HepG2 (cell line): Measurements from ENCODE around the gene CARMIL1. TPM values are rescaled to one million over a fixed set of nuclear protein-coding genes. Genes with fewer than 3 reads are reported as not detected.
A peak's percentile ranks its signal among the peaks of the same experiment; 100 is the strongest.

ENCODE experiments used
- ATAC-seq: fragments of 200-7000 bp; cut with Tn5 transposase; 3 replicates; pipeline ENCODE4 v1.9.1; 2020; ENCODE audit warnings: mild to moderate bottlenecking, moderate library complexity
- BruUV-seq: library from RNA; stranded (reverse); fragments of 400-500 nt; replicated peaks from 2 replicates; lab custom pipeline; 2021; lab: Mats Ljungman, UMichigan
- CTCF ChIA-PET: fragments of 300-600 bp; formaldehyde crosslinking; extraction: SDS; loops from one replicate; lab custom pipeline; 2021; ENCODE audit warnings: low total read pairs, inconsistent platforms, low intra/inter-chr PET ratio; lab: Yijun Ruan, JAX
- POLR2A ChIA-PET: fragments of 350-600 bp; sonication (Branson Sonifier 250); formaldehyde crosslinking; loops from one replicate; lab custom pipeline; 2020; ENCODE audit warnings: antibody characterized with exemption, inconsistent platforms; lab: Yijun Ruan, JAX
- DNase-seq: peaks from one replicate; pipeline ENCODE4 v3.0.0-alpha.2; 2015; ENCODE audit warnings: low spot score
- FAIRE-seq: peaks from 3 replicates; lab custom pipeline; 2011; peaks lifted over from hg19 to GRCh38; lab: Jason Lieb, UNC
- H2AFZ ChIP-seq: one replicate; pipeline ENCODE4 v1.6.1; 2011; ENCODE audit warnings: low read length, inconsistent platforms
- H3K27ac ChIP-seq: fragments of 300-600 bp; 3 replicates; pipeline ENCODE4 v1.8.0; 2011; ENCODE audit warnings: mixed run types, mild to moderate bottlenecking, mixed read lengths, low read length, inconsistent platforms; ENCODE audit not compliant: insufficient read depth; ENCODE audit errors: extremely low read length
- H3K27me3 ChIP-seq, 2 experiments: fragments of 200-600 bp in 1 of 2; 2 replicates in 1 of 2; 3 replicates in 1 of 2; pipeline versions ENCODE4 v1.6.0 to v1.8.0; 2011; ENCODE audit warnings: low read length in 2 of 2, mild to moderate bottlenecking in 2 of 2, moderate library complexity in 2 of 2, inconsistent platforms in 1 of 2; ENCODE audit not compliant: insufficient read depth in 2 of 2, control insufficient read depth in 1 of 2
- H3K36me3 ChIP-seq, 2 experiments: fragments of 200-600 bp in 1 of 2; replicated peaks in 1 of 2; 2 replicates in 1 of 2; 3 replicates in 1 of 2; pipeline versions ENCODE4 v1.5.1 to v1.8.0; 2011; ENCODE audit warnings: low read length in 2 of 2, inconsistent platforms in 1 of 2; ENCODE audit not compliant: insufficient read depth in 2 of 2, control insufficient read depth in 1 of 2
- H3K4me1 ChIP-seq: 2 replicates; pipeline ENCODE4 v1.5.1; 2012; ENCODE audit warnings: low read length, inconsistent platforms; ENCODE audit not compliant: insufficient read depth
- H3K4me2 ChIP-seq: 2 replicates; pipeline ENCODE4 v1.6.0; 2011; ENCODE audit warnings: low read depth, low read length, inconsistent platforms
- H3K4me3 ChIP-seq, 3 experiments: fragments of 200-600 bp in 1 of 3; sonication (generic), shearing (Covaris generic) in 1 of 3; replicated peaks in 1 of 3; 2 replicates each; pipeline ENCODE4 v1.5.1; 2011 to 2016; ENCODE audit warnings: low read length in 3 of 3, inconsistent platforms in 2 of 3, low read depth in 2 of 3, mild to moderate bottlenecking in 2 of 3, control low read depth in 1 of 3, mixed read lengths in 1 of 3; ENCODE audit not compliant: insufficient read depth in 1 of 3
- H3K79me2 ChIP-seq: one replicate; pipeline ENCODE4 v1.6.1; 2011; ENCODE audit warnings: low read length, inconsistent platforms; ENCODE audit not compliant: insufficient read depth
- H3K9ac ChIP-seq: 2 replicates; pipeline ENCODE4 v1.6.0; 2011; ENCODE audit warnings: mild to moderate bottlenecking, low read depth, low read length, inconsistent platforms; ENCODE audit not compliant: insufficient read depth
- H3K9me3 ChIP-seq: 2 replicates; pipeline ENCODE4 v1.5.1; 2012; ENCODE audit warnings: mild to moderate bottlenecking, low read length
- H4K20me1 ChIP-seq: 2 replicates; pipeline ENCODE4 v1.6.0; 2011; ENCODE audit warnings: inconsistent platforms, mild to moderate bottlenecking, low read length, moderate library complexity; ENCODE audit not compliant: insufficient read depth
- BCL6 ChIP-seq: IDR thresholded peaks from 2 replicates; pipeline ENCODE4 v1.6.1; 2016; ENCODE audit warnings: missing genetic modification reagents, missing compliant biosample characterization
- CEBPG ChIP-seq: IDR thresholded peaks from 2 replicates; pipeline ENCODE4 v1.6.1; 2016
- EP300 ChIP-seq, 3 experiments: sonication (generic) in 1 of 3; formaldehyde crosslinking in 1 of 3; IDR thresholded peaks; 2 replicates each; pipeline versions ENCODE4 v1.5.1 to v1.6.1; 2011 to 2020; ENCODE audit warnings: low read depth in 2 of 3, low read length in 2 of 3, borderline replicate concordance in 1 of 3, improper control_type of control experiment in 1 of 3, mild to moderate bottlenecking in 1 of 3, missing genetic modification reagents in 1 of 3, moderate library complexity in 1 of 3
- FOXA3 ChIP-seq: IDR thresholded peaks from 2 replicates; pipeline ENCODE4 v1.6.1; 2016; ENCODE audit warnings: missing genetic modification reagents, missing compliant biosample characterization
- FOXO1 ChIP-seq: sonication (generic); formaldehyde crosslinking; IDR thresholded peaks from 2 replicates; pipeline ENCODE4 v1.4.0; 2020; ENCODE audit warnings: missing genetic modification reagents
- FOXP1 ChIP-seq, 2 experiments: fragments of 450-650 bp in 1 of 2; IDR thresholded peaks; 2 replicates each; pipeline ENCODE4 v1.6.1; 2017 to 2018; ENCODE audit warnings: antibody characterized with exemption in 1 of 2
- HDAC2 ChIP-seq: sonication (generic); formaldehyde crosslinking; IDR thresholded peaks from 2 replicates; pipeline ENCODE4 v1.4.0; 2020; ENCODE audit warnings: missing genetic modification reagents
- HOXA3 ChIP-seq: sonication (generic); formaldehyde crosslinking; IDR thresholded peaks from 2 replicates; pipeline ENCODE4 v1.5.0; 2020; ENCODE audit warnings: missing genetic modification reagents
- HOXA5 ChIP-seq: sonication (generic); formaldehyde crosslinking; IDR thresholded peaks from 2 replicates; pipeline ENCODE4 v1.4.0; 2020; ENCODE audit warnings: missing genetic modification reagents
- HOXD1 ChIP-seq: sonication (generic); formaldehyde crosslinking; IDR thresholded peaks from 2 replicates; pipeline ENCODE4 v1.5.0; 2020; ENCODE audit warnings: missing genetic modification reagents
- KAT7 ChIP-seq: IDR thresholded peaks from 2 replicates; pipeline ENCODE4 v1.6.1; 2018; ENCODE audit warnings: borderline replicate concordance, missing compliant biosample characterization
- LCORL ChIP-seq, 2 experiments: fragments of 450-650 bp in 1 of 2; sonication (generic) in 1 of 2; formaldehyde crosslinking in 1 of 2; IDR thresholded peaks; 2 replicates each; pipeline versions ENCODE4 v1.5.0 to v1.6.1; 2017 to 2020; ENCODE audit warnings: antibody characterized with exemption in 1 of 2, missing genetic modification reagents in 1 of 2
- MED1 ChIP-seq: sonication (generic); formaldehyde crosslinking; IDR thresholded peaks from 2 replicates; pipeline ENCODE4 v1.4.0; 2020; ENCODE audit warnings: missing genetic modification reagents
- MIXL1 ChIP-seq: IDR thresholded peaks from 2 replicates; pipeline ENCODE4 v1.6.1; 2016
- MTA1 ChIP-seq: sonication (generic); formaldehyde crosslinking; IDR thresholded peaks from 2 replicates; pipeline ENCODE4 v1.4.0; 2020; ENCODE audit warnings: missing genetic modification reagents, mild to moderate bottlenecking, borderline replicate concordance
- MYC ChIP-seq: sonication (generic); formaldehyde crosslinking; IDR thresholded peaks from 2 replicates; pipeline ENCODE4 v1.9.0; 2021; ENCODE audit warnings: missing genetic modification reagents, borderline replicate concordance
- NFE2 ChIP-seq: sonication (generic); formaldehyde crosslinking; IDR thresholded peaks from 2 replicates; pipeline ENCODE4 v1.4.0; 2020; ENCODE audit warnings: missing genetic modification reagents
- TEAD3 ChIP-seq: optimal IDR thresholded peaks from 2 replicates; pipeline ENCODE3; 2016; ENCODE audit warnings: borderline replicate concordance
- ZKSCAN1 ChIP-seq: fragments of 150-350 bp; IDR thresholded peaks from 2 replicates; pipeline ENCODE4 v1.6.1; 2014; ENCODE audit warnings: low read length
- ZNF557 ChIP-seq: sonication (generic); formaldehyde crosslinking; IDR thresholded peaks from 2 replicates; pipeline ENCODE4 v1.4.0; 2020; ENCODE audit warnings: missing genetic modification reagents
- ZNF564 ChIP-seq: sonication (generic); formaldehyde crosslinking; IDR thresholded peaks from 2 replicates; pipeline ENCODE4 v1.8.1; 2023; ENCODE audit warnings: mild to moderate bottlenecking, missing genetic modification reagents
- ZNF878 ChIP-seq: sonication (generic); formaldehyde crosslinking; IDR thresholded peaks from 2 replicates; pipeline ENCODE4 v1.8.1; 2023; ENCODE audit warnings: mild to moderate bottlenecking, missing genetic modification reagents, moderate library complexity
- in situ Hi-C: cut with HindIII; loops from 2 replicates; pipeline ENCODE4 v1.10.0; 2017; ENCODE audit warnings: low pct_unique_long_range_greater_than_20kb; ENCODE audit not compliant: extremely low pct_ligation_motif_present
- intact Hi-C: fragments of 100-400 bp; cut with micrococcal nuclease; formaldehyde crosslinking; loops from one replicate; pipeline ENCODE4 v1.10.0; 2022; ENCODE audit not compliant: unreplicated experiment
- polyA plus RNA-seq, 8 experiments: library from polyadenylated mRNA; depleted of rRNA in 3 of 8; stranded (reverse) in 7 of 8; unstranded in 1 of 8; fragments of >200 nt; fragmentation: Illumina TruSeq in 4 of 8; extraction: Trizol in 4 of 8; gene quantifications; 2 replicates each; pipeline versions ENCODE4 v1.2.1 to v1.2.3, GENCODE V29; 2011 to 2016; ENCODE audit warnings: low read depth in 4 of 8, missing spikeins in 1 of 8, mixed read lengths in 1 of 8; ENCODE audit not compliant: insufficient read depth in 1 of 8
- total RNA-seq, 5 experiments: library from RNA; depleted of rRNA; stranded (reverse); fragments of >200 nt; fragmentation: Illumina TruSeq; extraction: Trizol; gene quantifications; 2 replicates each; pipeline ENCODE4 v1.2.3, GENCODE V29; 2016; ENCODE audit warnings: low read depth in 1 of 5
- TF ChIP-seq, protein P1 (sequence below): sonication (generic); formaldehyde crosslinking; IDR thresholded peaks from 2 replicates; pipeline ENCODE4 v1.5.1; 2020; ENCODE audit warnings: mild to moderate bottlenecking, missing genetic modification reagents, borderline replicate concordance

CARMIL1 gene
- total and polyA plus RNA-seq, 2 of the 13 experiments (the other 11 are each of a cell fraction or from before 2014, with no cell fraction given), result 1.8 to 2.6 TPM

DNA sequence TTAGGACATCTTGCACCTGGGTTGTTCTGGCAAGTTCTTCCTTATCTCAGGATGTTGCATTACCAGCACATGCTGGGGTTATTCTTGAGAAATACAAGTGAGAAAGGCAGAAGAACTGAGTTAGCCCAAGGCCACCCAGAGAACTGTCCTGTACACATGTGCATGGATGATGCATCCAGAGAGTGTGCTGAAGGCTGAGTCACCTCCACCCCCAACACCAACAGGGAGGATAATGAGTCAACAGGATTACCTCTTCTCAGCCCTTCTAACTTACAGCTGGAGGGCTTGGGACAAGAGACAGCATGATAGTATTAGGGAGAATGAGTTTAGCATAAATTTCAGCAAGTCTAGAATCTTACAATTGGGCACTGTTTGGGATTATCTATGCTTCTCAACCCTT lies 381.3 kb downstream of the CARMIL1 start:
- intact Hi-C loops, result loop anchor here (1.0 to 2.0 kb wide), 2 partner anchors 11 to 18 kb away; no protein-coding TSS in a partner anchor
- in situ Hi-C loops, result no loop called here
- Histone ChIP-seq H3K4me1 (peaks cover 42% of the 10 kb centered on the region), H3K4me2 (peak overlapping the region; percentile 63), H4K20me1 (no peaks in the 10 kb centered on the region), H3K79me2 (no peaks in the 10 kb centered on the region), H3K9me3 (no peaks in the 10 kb centered on the region), H3K27me3 (no peaks in the 10 kb centered on the region), H3K4me3 (no peak overlapping the region; a peak in 2 of 6 replicates), H3K27ac (peak overlapping the region; percentile 31), H2AFZ (no peak overlapping the region), H3K9ac (no peak overlapping the region), H3K36me3 (no peaks in the 10 kb centered on the region)
- ATAC-seq (peak; percentile 98), FAIRE-seq (peak; percentile 61), DNase-seq (peak; percentile 75)
- POLR2A ChIA-PET, result interaction anchor here (1.0 to 6.6 kb wide), 8 partner anchors 11 to 268 kb away, joined by 3 to 53 read pairs (median 5); no protein-coding TSS in a partner anchor
- BruUV-seq, result no TSS peak
- CTCF ChIA-PET, result no interaction called here
- TF ChIP-seq HDAC2 (peak; percentile 58), FOXP1 (IDR thresholded peaks at IDR 0.05) (no peak), FOXP1 (CRISPR knock-in tag; IDR thresholded peaks at IDR 0.05) (peak; percentile 73), FOXO1 (CRISPR knock-in tag) (peak; percentile 87), FOXA3 (CRISPR knock-in tag) (peak; percentile 89), LCORL (IDR thresholded peaks at IDR 0.05) (no peak), LCORL (CRISPR knock-in tag; IDR thresholded peaks at IDR 0.05) (0 out of 2 replicates have a peak, but pooled peaks have one; percentile 21), KAT7 (CRISPR knock-in tag) (0 out of 2 replicates have a peak, but pooled peaks have one; percentile 11), ZNF878 (CRISPR knock-in tag) (peak; percentile 53; the same call in 1 of the 2 replicates), EP300 (IDR thresholded peaks at IDR 0.05; ENCODE audit: low read depth in 2 of 2, low read length in 2 of 2) (peak in 1 of 2 experiments; percentile 73; a peak in 1 of 4 replicates), EP300 (CRISPR knock-in tag; IDR thresholded peaks at IDR 0.05; ENCODE audit: borderline replicate concordance) (no peak), HOXA5 (CRISPR knock-in tag) (no peak), ZNF557 (CRISPR knock-in tag) (no peak), MYC (peak; percentile 24; the same call in 1 of the 2 replicates), BCL6 (CRISPR knock-in tag) (peak; percentile 36; the same call in 1 of the 2 replicates), TEAD3 (peak; percentile 55), NFE2 (CRISPR knock-in tag) (0 out of 2 replicates have a peak, but pooled peaks have one; percentile 41), MIXL1 (CRISPR knock-in tag) (peak; percentile 18; the same call in 1 of the 2 replicates), ZNF564 (CRISPR knock-in tag) (no peak), ZKSCAN1 (no peak), CEBPG (CRISPR knock-in tag) (peak; percentile 37; the same call in 1 of the 2 replicates), HOXA3 (CRISPR knock-in tag) (peak; percentile 37), HOXD1 (CRISPR knock-in tag) (no peak), MED1 (CRISPR knock-in tag) (0 out of 2 replicates have a peak, but pooled peaks have one; percentile 16), MTA1 (no peak)
- TF ChIP-seq, protein P1, sequence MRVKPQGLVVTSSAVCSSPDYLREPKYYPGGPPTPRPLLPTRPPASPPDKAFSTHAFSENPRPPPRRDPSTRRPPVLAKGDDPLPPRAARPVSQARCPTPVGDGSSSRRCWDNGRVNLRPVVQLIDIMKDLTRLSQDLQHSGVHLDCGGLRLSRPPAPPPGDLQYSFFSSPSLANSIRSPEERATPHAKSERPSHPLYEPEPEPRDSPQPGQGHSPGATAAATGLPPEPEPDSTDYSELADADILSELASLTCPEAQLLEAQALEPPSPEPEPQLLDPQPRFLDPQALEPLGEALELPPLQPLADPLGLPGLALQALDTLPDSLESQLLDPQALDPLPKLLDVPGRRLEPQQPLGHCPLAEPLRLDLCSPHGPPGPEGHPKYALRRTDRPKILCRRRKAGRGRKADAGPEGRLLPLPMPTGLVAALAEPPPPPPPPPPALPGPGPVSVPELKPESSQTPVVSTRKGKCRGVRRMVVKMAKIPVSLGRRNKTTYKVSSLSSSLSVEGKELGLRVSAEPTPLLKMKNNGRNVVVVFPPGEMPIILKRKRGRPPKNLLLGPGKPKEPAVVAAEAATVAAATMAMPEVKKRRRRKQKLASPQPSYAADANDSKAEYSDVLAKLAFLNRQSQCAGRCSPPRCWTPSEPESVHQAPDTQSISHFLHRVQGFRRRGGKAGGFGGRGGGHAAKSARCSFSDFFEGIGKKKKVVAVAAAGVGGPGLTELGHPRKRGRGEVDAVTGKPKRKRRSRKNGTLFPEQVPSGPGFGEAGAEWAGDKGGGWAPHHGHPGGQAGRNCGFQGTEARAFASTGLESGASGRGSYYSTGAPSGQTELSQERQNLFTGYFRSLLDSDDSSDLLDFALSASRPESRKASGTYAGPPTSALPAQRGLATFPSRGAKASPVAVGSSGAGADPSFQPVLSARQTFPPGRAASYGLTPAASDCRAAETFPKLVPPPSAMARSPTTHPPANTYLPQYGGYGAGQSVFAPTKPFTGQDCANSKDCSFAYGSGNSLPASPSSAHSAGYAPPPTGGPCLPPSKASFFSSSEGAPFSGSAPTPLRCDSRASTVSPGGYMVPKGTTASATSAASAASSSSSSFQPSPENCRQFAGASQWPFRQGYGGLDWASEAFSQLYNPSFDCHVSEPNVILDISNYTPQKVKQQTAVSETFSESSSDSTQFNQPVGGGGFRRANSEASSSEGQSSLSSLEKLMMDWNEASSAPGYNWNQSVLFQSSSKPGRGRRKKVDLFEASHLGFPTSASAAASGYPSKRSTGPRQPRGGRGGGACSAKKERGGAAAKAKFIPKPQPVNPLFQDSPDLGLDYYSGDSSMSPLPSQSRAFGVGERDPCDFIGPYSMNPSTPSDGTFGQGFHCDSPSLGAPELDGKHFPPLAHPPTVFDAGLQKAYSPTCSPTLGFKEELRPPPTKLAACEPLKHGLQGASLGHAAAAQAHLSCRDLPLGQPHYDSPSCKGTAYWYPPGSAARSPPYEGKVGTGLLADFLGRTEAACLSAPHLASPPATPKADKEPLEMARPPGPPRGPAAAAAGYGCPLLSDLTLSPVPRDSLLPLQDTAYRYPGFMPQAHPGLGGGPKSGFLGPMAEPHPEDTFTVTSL (CRISPR knock-in tag), result peak; percentile 60; the same call in 1 of the 2 replicates
